ENCODE data around the gene MTG1. TPM values are rescaled to one million over a fixed set of nuclear protein-coding genes. Genes with fewer than 3 reads are reported as not detected.
A peak's percentile ranks its signal among the peaks of the same experiment; 100 is the strongest.

Gene MTG1
- total and polyA plus RNA-seq, 12 donors: 24.0 to 118 (median 48.8) TPM

DNA sequence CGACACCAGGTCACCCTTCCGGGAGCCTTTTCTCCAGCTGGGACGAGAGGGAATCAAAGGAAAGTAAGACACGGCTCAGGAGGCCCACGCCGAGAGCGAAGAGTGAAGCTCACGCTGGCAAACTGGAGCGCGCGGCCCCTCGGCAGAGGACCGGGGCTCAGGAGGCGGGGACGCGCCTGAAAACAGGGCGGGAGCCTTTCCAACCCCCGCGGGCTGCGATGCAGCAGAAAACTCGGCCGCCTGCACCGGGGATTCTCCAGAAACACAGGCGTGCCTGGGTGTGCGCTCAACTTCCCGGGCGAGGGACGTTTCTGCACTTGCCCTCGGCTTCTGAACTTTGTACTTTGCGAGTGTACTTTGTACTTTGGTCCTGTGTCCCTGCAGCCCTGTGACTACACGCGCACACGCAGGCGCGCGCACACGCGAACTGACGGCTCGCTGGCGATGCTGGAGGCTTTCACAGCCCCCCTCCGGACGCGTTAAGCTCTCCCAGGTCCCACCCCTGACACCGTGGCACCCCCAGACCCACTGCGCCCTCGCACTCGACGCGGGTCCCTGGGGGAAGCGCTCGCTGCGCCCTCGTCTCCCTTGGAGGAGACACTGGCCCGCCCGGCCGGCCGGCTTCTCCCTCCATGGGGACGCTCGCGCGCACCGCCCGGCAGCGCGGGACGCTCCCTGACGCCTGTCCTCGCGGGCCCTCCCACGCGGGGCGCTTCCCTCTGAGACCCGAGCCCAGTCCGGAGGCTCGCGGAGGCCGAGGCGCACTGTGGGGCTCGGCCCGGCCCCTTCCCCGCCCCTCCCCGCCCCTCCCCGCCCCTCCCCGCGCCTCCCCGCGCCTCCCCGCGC is 15.5 kb upstream of the MTG1 start:
- H3K27me3 ChIP-seq: no peaks in the 10 kb centered on the region
- peaks cover 15 to 20% of the 10 kb centered on the region in 2 donors for H3K4me1 ChIP-seq (replicated peaks in 1 of 2)
- no peaks in the 10 kb centered on the region for H3K9me3 ChIP-seq (replicated peaks in 1 of 3)
- TF ChIP-seq CTCF (IDR thresholded peaks at IDR 0.05) (no peak), POLR2A (IDR thresholded peaks at IDR 0.05) (peak; percentile 10 to 36)
- intact Hi-C loops (cut with DNase I): no loop called here
- WGBS, 4 donors: 0 to 1% (median 0%) methylated on average over 2 to 81 of the region's 90 CpGs
- peak overlapping the region in 2 of 4 donors; percentile 58 to 91 for H3K4me3 ChIP-seq
- no peaks in the 10 kb centered on the region for H3K36me3 ChIP-seq (replicated peaks in 1 of 2)
- peak overlapping the region in 4 of 5 donors; percentile 15 to 82 (median 56) for H3K27ac ChIP-seq
- peak; percentile 63 to 75 (median 71) for DNase-seq

- DNase-seq: peak; percentile 74 to 82 (median 77)
- WGBS, 4 donors: 4 to 5% methylated on average over 47 to 65 of the region's 78 CpGs; no CpG with 5 or more reads in 2 of the 4 donors
- TF ChIP-seq POLR2A (IDR thresholded peaks at IDR 0.05) (peak; percentile 35 to 41), CTCF (IDR thresholded peaks at IDR 0.05) (no peak)
- peak within 1 kb of the TSS in 4 of 5 donors; percentile 15 to 82 (median 56) for H3K27ac ChIP-seq
- H3K36me3 ChIP-seq (replicated peaks in 1 of 2): peaks cover 0 to 4% of the 10 kb centered on the region in 2 donors
- intact Hi-C loops (cut with DNase I): no loop called here
- peaks cover 9 to 14% of the 10 kb centered on the region in 2 donors for H3K4me1 ChIP-seq (replicated peaks in 1 of 2)
- no peaks in the 10 kb centered on the region for H3K9me3 ChIP-seq (replicated peaks in 1 of 3)
- no peaks in the 10 kb centered on the region for H3K27me3 ChIP-seq
- H3K4me3 ChIP-seq: peak within 1 kb of the TSS in 3 of 4 donors; percentile 18 to 91 (median 58)
These were observed 14.7 kb upstream of the MTG1 start, which contains the start of gene PAOX for GRCh38 chr10:133379152-133379800. Gene PAOX (plus strand): TSS chr10:133379262. CDS start chr10:133379317, 55 bp downstream.

DNA sequence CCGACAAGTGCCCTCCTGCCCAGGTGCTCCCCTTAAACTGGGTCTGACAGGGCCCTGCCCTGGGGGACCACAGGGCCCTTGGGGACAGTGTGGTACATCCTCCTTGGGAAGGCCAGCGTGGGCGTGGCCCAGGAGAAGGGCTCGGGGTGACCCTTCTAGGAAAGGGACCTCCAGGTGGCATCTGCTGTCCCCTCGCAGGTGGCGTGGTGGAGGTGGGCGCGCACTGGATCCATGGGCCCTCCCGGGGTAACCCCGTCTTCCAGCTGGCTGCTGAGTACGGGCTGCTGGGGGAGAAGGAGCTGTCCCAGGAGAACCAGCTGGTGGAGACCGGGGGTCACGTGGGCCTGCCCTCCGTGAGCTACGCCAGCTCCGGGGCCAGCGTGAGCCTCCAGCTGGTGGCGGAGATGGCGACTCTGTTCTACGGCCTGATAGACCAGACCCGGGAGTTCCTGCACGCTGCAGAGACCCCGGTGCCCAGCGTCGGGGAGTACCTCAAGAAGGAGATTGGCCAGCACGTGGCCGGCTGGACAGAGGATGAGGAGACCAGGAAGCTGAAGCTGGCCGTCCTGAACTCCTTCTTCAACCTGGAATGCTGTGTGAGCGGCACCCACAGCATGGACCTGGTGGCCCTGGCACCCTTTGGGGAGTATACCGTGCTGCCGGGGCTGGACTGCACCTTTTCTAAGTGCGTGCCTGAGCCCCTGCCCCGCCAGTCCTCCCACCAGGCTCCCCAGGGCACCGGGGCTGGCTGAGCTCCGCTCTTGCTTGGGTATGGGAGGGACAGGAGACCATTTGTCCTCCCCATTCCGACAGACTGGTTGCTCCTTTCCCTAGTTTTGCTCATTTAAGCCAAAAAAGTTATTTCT is 13.9 kb upstream of the MTG1 start:
- WGBS, 4 donors: 92 to 97% (median 96%) methylated on average over 11 to 36 of the region's 36 CpGs
- intact Hi-C loops (cut with DNase I): no loop called here
- TF ChIP-seq CTCF (IDR thresholded peaks at IDR 0.05): no peak
- TF ChIP-seq POLR2A (IDR thresholded peaks at IDR 0.05): no peak
- DNase-seq: no peak
- H3K4me3 ChIP-seq: peak overlapping the region in 2 of 4 donors; percentile 45 to 83
- peak overlapping the region in 2 of 5 donors; percentile 40 to 63 for H3K27ac ChIP-seq
- no peaks in the 10 kb centered on the region for H3K9me3 ChIP-seq (replicated peaks in 1 of 3)
- peaks cover 6 to 13% of the 10 kb centered on the region in 2 donors for H3K4me1 ChIP-seq (replicated peaks in 1 of 2)
- peaks cover 0 to 4% of the 10 kb centered on the region in 2 donors for H3K36me3 ChIP-seq (replicated peaks in 1 of 2)
- H3K27me3 ChIP-seq: no peaks in the 10 kb centered on the region

Data from adrenal gland (tissue), 12 donors.